Stimulated activated CD4-positive, alpha-beta T cell treated with anti-CD3 and anti-CD28 coated beads, Interleukin-4, amount 100 ng/mL, for 4 hours (primary cell): ENCODE measurements around the gene SFXN1.
A peak's percentile ranks its signal among the peaks of the same experiment; 100 is the strongest.
"Not testable (repeated sequence)": the region's sequence is repeated elsewhere in the genome, so short reads cannot be mapped to it uniquely, and the experiment has no call there.

ENCODE experiments used
- DNase-seq, 2 experiments: peaks; one replicate each; pipeline ENCODE4 v3.0.0-alpha.2; 2020

The SFXN1 gene

GRCh38 chr5:175478384-175479124, at the start of gene SFXN1:
Gene SFXN1 (plus strand): TSS chr5:175478560. CDS start chr5:175492104, 13,544 bp downstream.
- peak; percentile 82 to 86 for DNase-seq

GRCh38 chr5:175434800-175435199, 43.6 kb upstream of the SFXN1 start:
- no peak for DNase-seq

DNA sequence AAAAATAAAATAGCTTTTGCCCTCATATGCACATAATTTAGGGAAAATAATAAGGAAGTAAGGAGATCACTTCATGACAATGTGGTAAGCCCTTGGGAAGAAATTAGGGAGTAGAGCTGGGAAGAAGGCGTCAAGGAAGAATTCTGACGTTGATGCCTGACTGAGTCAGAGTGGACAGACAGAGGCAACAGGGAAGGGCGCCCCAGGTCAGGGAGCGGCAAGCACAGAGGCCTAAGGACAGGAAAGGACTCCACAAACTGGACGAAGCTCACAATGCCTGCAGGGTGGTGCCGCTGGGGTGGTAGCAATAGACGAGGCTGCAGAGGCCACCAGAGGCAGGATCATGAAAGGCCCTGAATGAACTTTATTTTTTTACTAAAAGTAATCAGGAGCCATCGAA, 42.0 kb upstream of the SFXN1 start:
- no peak for DNase-seq

DNA sequence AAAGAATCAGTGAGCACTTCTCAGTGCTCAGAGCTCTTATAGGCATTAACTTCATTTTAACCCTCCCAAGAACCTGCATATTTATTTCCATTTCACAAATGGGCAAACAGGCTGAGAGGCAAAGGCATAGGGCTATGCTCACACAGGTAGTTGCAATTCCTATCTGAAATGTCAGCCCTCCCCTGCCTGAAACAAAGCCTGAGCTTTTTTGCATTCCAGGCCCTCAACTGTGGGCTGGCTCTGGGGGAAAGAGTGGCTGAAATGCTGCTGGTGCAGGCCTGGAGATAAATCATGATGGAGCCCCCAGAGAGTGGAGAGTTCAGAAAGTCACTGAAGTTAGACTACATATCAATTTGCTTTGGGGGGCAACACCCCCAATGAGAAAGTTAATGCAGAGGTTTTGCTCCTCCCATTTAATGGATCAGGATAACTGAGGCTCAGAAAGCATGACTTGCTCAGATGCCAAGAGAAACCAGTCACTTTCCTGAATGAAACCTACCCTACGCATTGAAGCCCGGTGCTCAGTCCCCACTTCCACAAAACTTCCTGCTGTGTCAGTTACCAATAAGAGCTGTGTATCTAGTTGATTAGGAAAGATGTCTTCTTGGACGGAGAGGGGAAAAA, 40.0 kb upstream of the SFXN1 start:
- DNase-seq, result no peak

DNA sequence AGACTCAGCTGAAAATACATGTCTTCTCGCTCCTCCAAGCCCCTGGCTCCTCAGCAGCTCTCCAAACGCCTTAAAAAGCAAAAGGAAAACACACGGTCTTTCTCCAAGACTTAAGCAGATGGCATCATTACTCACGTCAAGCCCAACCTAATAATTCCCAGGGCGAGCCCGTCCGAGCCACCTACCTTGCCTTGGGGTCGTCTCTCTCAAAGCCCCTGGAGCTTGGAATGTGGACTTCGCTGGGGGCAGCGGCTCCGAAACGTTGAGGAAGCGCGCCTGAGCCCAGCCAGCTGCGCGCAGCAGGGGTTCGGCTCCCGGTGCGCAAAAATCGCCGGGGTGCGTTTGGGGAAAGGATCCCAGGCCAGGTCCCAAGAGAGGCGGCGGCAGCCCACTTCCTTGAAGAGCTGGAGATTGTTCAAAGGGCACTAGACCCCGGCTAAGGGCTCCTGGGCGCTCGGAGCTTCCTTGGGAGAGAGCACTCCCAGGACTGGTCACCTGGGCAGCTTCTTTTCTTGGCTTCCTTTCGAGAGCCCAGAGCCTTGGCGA, 34.8 kb upstream of the SFXN1 start:
- no peak for DNase-seq

DNA sequence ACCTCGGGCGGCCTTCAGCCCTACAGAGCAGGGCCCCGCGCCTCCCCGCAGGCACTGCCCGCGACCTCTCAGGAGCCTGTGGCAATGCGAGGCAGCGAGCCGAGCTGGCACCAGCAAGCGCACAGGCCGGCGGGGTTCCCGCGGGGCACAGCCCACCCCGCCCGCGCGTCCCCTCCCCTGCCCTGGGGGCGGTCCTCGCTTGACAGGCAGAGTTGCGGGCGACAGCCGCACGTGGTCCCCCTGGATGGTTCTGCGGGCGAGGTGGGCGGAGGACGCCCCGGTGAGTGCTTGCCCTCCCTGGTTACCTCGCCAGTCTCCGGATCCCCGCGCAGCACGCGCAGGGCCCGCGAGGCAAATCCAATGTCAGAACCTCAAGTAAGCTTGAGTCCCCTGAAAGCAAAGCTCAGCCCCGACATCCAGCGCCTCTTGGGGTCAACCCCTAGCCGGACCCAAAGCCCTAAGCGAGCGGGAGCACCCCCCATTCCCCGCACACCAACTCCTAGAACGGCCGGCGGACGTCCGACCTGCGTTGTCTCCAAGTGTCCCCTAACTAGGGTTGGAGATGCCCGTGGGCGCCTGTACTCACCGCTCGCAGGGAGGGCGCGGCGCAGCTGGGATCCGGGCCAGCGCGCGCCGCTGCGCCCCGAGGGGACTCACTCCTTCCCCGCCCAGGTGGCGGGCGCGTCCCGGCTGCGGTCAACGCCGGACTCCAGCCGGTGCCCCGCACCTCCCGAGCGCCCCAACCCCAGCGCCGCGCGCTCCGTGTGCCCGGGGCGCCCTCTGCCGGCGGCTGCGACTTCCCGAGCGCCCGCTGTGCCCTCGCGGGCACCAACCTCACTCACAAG, 34.1 kb upstream of the SFXN1 start, which contains the start of gene DRD1:
TSS of gene DRD1 (minus strand) at position 123 of the 845 bp plus-strand sequence. CDS start 1,083 bp downstream, outside the sequence.
- peak; percentile 57 to 70 for DNase-seq

- DNase-seq, result peak in 1 of 2 experiments; percentile 6
Observed at GRCh38 chr5:175444905-175445456, 33.4 kb upstream of the SFXN1 start.

- DNase-seq, result not testable (repeated sequence)
Observed at GRCh38 chr5:175446378-175446777, 32.0 kb upstream of the SFXN1 start.

DNA sequence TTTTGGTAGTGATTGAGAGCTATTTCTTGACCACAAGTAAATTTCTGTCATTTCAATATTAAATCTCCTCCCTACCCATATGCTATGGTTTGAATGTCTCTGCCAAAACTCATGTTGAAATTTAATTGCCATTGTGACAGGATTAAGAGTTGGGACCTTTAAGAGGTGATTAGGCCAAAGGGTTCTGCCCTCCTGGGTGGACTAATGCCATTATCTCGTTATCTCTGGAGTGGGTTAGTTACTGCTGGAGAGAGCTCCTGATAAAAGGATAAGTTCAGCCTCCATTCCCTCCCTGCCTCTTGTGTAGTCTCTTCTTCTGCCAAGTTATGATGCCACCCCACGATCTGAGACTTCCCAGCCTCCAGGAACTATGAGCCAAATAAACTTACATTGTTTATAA, 30.8 kb upstream of the SFXN1 start:
- DNase-seq, result no peak

DNA sequence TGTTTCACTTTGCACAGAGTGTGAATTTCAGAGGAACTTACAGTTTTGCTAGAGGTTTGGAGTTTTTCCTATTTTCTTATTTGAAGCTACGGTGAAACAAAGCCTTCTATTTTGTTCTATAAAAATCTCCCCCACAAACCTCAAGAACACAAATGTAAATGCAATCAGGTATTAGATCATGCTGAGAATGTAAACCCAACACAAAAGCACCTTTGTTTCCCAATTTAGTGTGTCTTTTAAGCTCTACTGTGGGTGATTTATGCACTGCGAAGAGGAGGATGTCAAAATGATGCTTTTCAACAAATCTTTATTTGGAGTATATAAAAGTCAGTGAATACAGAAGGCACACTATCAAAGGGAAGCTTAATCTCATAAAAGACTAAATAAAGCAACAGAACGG, 30.1 kb upstream of the SFXN1 start:
- DNase-seq, result no peak

DNA sequence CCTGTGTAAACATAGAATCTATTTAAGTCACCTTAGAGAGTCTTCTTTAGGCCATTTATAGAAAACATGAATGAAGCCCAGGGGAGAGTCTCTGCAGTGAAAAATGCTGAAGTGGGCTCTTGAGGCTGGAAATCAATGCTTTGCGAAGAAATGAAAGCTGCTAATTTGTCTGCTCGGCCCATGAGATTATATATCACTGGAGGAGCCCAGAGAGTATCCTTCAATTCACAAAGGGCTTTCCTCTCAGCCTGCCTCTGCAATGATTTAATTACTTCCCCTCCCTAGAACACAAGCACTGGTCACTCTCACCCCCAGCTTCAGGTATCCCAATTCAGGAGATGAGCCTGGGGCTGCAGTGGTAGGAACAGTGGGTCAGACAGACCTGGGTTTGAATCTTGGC, 26.2 kb upstream of the SFXN1 start:
- DNase-seq, result no peak

- not testable (repeated sequence) for DNase-seq
Observed at GRCh38 chr5:175454338-175454737, 24.0 kb upstream of the SFXN1 start.

GRCh38 chr5:175456105-175456742, 22.1 kb upstream of the SFXN1 start:
- DNase-seq, result no peak

- no peak for DNase-seq
Observed at GRCh38 chr5:175457466-175457865, 20.9 kb upstream of the SFXN1 start.

DNA sequence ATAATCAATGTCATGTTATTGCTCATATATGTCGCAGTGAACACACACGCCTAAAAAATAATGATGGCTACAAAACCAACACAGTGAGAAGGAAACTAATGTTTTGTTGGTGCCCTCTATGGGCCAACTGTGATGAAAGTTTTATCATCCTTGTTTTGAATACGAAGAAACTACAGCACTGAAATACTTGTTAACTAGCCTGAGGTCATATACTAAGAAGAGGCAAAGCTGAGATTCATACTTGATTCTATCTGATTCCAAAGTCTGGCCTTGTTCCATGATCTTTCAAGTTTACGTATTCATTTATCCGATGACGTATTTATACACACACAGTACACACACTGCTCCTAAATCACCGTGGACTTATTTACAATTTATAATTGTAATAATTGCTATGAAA, 18.2 kb upstream of the SFXN1 start:
- no peak for DNase-seq

GRCh38 chr5:175460552-175460951, 17.8 kb upstream of the SFXN1 start:
- no peak for DNase-seq

DNA sequence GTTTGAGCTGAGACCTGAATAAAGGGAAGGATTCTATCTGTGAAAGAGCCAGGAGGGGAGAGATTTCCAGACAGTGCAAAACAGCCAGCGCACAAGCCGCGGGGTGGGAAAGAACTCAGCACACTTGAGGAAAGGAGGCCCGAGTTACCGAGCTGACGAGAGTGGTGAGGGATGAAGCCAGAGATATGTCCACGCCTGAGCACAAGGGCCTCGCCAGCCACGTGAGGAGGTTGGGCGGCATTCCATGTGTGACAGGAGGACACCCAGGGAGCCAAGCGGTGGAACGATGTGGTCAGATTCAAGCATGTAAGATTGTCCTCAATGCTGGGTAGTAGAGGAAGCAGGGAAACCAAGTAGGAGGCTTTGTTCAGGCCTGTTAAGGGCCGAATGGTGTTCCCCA, 17.0 kb upstream of the SFXN1 start:
- no peak for DNase-seq

GRCh38 chr5:175463641-175464040, 14.7 kb upstream of the SFXN1 start:
- DNase-seq, result no peak

DNA sequence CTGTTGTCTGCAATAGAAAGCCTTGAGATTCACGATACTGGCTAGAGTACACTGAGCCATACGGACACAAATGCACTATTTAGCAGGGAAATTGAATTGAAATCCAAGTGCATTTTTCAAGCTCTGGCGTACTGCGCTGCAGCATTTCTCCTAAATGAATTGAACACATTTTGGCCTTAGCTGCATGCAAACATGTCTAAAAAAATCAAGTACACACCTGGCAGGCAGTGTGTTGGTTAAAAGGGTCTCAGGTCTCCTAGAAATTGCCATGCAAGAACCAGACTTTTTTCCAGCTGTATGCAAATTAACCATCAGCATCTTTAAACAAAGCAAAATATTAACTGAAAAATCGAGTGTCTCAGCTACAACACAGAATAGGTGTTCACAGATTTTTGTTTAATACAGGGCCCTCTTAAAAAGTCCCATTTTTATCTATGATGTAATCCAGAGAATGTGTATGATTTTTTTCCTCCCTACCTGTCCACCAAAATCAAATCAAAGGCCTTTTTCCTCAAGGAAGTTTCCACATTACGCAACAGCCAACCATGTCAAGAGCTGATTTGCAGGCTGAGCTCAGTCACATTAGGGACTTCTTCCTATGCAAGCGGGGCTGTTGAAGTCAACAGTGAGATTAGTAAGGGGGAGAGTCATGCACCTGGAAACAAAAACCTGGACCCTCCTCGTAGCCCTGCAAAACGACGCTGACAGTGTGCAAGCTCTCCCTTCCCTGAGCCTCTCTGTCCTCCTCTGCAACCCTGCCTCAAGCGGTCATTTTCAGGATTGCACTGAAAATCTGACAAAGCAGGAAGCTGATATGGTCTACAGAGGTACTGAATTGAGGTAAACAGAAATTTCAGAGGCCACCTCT, 14.1 kb upstream of the SFXN1 start:
- DNase-seq, result peak; percentile 57 to 59

- DNase-seq, result no peak
Observed at GRCh38 chr5:175464942-175465233, 13.5 kb upstream of the SFXN1 start.

- no peak for DNase-seq
Observed at GRCh38 chr5:175465282-175465681, 13.1 kb upstream of the SFXN1 start.
